Liver (tissue), 9 donors: ENCODE results near the gene SLCO4A1. TPM values are rescaled to one million over a fixed set of nuclear protein-coding genes. Genes with fewer than 3 reads are reported as not detected.

Experiments
- DNase-seq: peaks from one replicate; pipeline ENCODE4 v3.0.0-alpha.2; 2017; ENCODE audit warnings: low spot score
- H3K27ac ChIP-seq, 2 donors: one replicate each; pipeline ENCODE4 v1.7.0; 2013; ENCODE audit warnings: inconsistent platforms in 2 of 2, low read length in 2 of 2, control low read depth in 1 of 2, low read depth in 1 of 2, mild to moderate bottlenecking in 1 of 2
- H3K27me3 ChIP-seq, 4 donors: one replicate each; pipeline versions ENCODE4 v1.6.1 to v1.7.0; 2013; ENCODE audit warnings: low read length in 3 of 4, inconsistent platforms in 1 of 4, mild to moderate bottlenecking in 1 of 4, moderate library complexity in 1 of 4; ENCODE audit not compliant: control insufficient read depth in 4 of 4, insufficient read depth in 4 of 4
- H3K36me3 ChIP-seq, 4 donors: one replicate each; pipeline versions ENCODE4 v1.6.1 to v1.7.0; 2013; ENCODE audit warnings: low read length in 3 of 4, mild to moderate bottlenecking in 3 of 4, low read depth in 1 of 4, moderate library complexity in 1 of 4; ENCODE audit not compliant: control insufficient read depth in 4 of 4, insufficient read depth in 3 of 4
- H3K4me1 ChIP-seq, 4 donors: one replicate each; pipeline versions ENCODE4 v1.6.1 to v1.7.0; 2013; ENCODE audit warnings: low read length in 3 of 4, mild to moderate bottlenecking in 3 of 4, moderate library complexity in 1 of 4; ENCODE audit not compliant: control insufficient read depth in 4 of 4, insufficient read depth in 4 of 4
- H3K4me3 ChIP-seq, 3 donors: one replicate each; pipeline versions ENCODE4 v1.6.1 to v1.7.0; 2013; ENCODE audit warnings: low read length in 3 of 3, control low read depth in 1 of 3, low read depth in 1 of 3, mild to moderate bottlenecking in 1 of 3
- H3K9ac ChIP-seq, 2 donors: one replicate each; pipeline ENCODE4 v1.7.0; 2013; ENCODE audit warnings: low read length in 2 of 2, mild to moderate bottlenecking in 2 of 2, moderate library complexity in 2 of 2, control low read depth in 1 of 2, low read depth in 1 of 2
- H3K9me3 ChIP-seq, 4 donors: one replicate each; pipeline versions ENCODE4 v1.6.1 to v1.7.0; 2013; ENCODE audit warnings: low read length in 3 of 4; ENCODE audit not compliant: control insufficient read depth in 4 of 4
- ATF3 ChIP-seq: IDR thresholded peaks from 2 replicates; pipeline ENCODE4 v1.6.1; 2016; ENCODE audit warnings: antibody characterized with exemption
- EGR1 ChIP-seq, 2 donors: IDR thresholded peaks; 2 replicates each; pipeline ENCODE4 v1.6.1; 2016 to 2018; ENCODE audit warnings: antibody characterized with exemption in 2 of 2, low read depth in 2 of 2
- FOXA2 ChIP-seq: IDR thresholded peaks from 2 replicates; pipeline ENCODE4 v1.6.1; 2016; ENCODE audit warnings: antibody characterized with exemption
- GABPA ChIP-seq, 2 donors: IDR thresholded peaks in 1 of 2; conservative IDR thresholded peaks in 1 of 2; 2 replicates each; pipeline ENCODE4 v1.6.1; 2016; ENCODE audit warnings: antibody characterized with exemption in 2 of 2, mild to moderate bottlenecking in 1 of 2, moderate library complexity in 1 of 2
- HNF4G ChIP-seq: IDR thresholded peaks from 2 replicates; pipeline ENCODE4 v1.6.1; 2016; ENCODE audit warnings: antibody characterized with exemption
- RAD21 ChIP-seq, 2 donors: IDR thresholded peaks; 2 replicates each; pipeline ENCODE4 v1.6.1; 2016; ENCODE audit warnings: antibody characterized with exemption in 2 of 2, mild to moderate bottlenecking in 2 of 2
- REST ChIP-seq: IDR thresholded peaks from 2 replicates; pipeline ENCODE4 v1.6.1; 2016; ENCODE audit warnings: antibody characterized with exemption, mild to moderate bottlenecking
- RXRA ChIP-seq, 2 donors: IDR thresholded peaks; 2 replicates each; pipeline ENCODE4 v1.6.1; 2017 to 2018; ENCODE audit warnings: antibody characterized with exemption in 2 of 2, mild to moderate bottlenecking in 1 of 2
- SP1 ChIP-seq: IDR thresholded peaks from 2 replicates; pipeline ENCODE4 v1.6.1; 2018; ENCODE audit warnings: antibody characterized with exemption, mild to moderate bottlenecking
- YY1 ChIP-seq: IDR thresholded peaks from 2 replicates; pipeline ENCODE4 v1.6.1; 2016; ENCODE audit warnings: antibody characterized with exemption, mild to moderate bottlenecking
- WGBS: extraction: QIAGEN DNeasy Blood & Tissue Kit; methylation state at CpG from one replicate; pipeline ENCODE4 v1.1.7; 2013; 5-methylcytosine and 5-hydroxymethylcytosine counted together
- polyA plus RNA-seq, 2 donors: library from polyadenylated mRNA; stranded (reverse) in 1 of 2; unstranded in 1 of 2; fragments of 200-250 nt in 1 of 2; fragments of >200 nt in 1 of 2; fragmentation: Nextera tagmentation in 1 of 2; extraction: Ambion mirVana in 1 of 2; gene quantifications; one replicate each; pipeline versions ENCODE4 v1.2.1 to v1.2.3, GENCODE V29; 2013 to 2015
- total RNA-seq, 2 donors: library from RNA; depleted of rRNA; stranded (reverse); fragments of >200 nt; gene quantifications; one replicate each; pipeline ENCODE4 v1.2.3, GENCODE V29; 2014
- TF ChIP-seq, protein P1 (sequence below): IDR thresholded peaks from 2 replicates; pipeline ENCODE4 v1.6.1; 2016; ENCODE audit warnings: antibody characterized with exemption
- donor health status: healthy.
- donor health status: healthy.
- donor health status: healthy.
- donor health status: healthy.
- donor health status: healthy.

SLCO4A1 gene
- total and polyA plus RNA-seq, 4 donors, result 1.3 to 4.3 (median 2.6) TPM

DNA sequence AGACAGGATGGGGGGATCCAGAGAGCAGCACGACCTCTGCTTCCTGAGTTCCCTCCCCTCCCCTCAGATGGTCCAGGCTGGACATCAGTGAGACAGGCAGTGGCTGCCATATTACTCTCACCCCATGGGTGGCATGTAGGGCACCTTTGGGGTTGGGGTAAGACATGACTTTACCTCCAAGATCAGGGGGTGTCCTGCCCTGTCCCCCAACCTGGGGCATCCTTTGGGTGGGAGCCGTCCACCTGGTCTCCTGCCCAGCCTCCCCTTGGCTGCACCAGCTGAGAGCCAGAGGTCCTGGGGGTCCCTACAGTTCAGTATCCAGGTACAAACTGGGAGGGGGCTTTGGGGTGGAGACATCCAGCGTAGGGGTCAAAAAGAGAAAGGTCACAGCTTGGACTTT lies 48.7 kb upstream of the SLCO4A1 start:
- Histone ChIP-seq H3K36me3 (no peaks in the 10 kb centered on the region), H3K27ac (no peak overlapping the region), H3K4me3 (no peak overlapping the region), H3K9ac (no peak overlapping the region), H3K27me3 (peaks cover 0 to 3% (median 1%) of the 10 kb centered on the region in 4 donors), H3K9me3 (no peaks in the 10 kb centered on the region), H3K4me1 (no peaks in the 10 kb centered on the region)
- no peak for DNase-seq
- 61% methylated on average over 3 of the region's 3 CpGs for WGBS
- TF ChIP-seq FOXA2, result no peak
- TF ChIP-seq REST, result no peak
- no peak for TF ChIP-seq RAD21 (IDR thresholded peaks at IDR 0.05)
- no peak for TF ChIP-seq RXRA (IDR thresholded peaks at IDR 0.05)
- TF ChIP-seq ATF3, result no peak

GRCh38 chr20:62595069-62595468 lies 47.2 kb upstream of the SLCO4A1 start:
- Histone ChIP-seq H3K4me3 (no peak overlapping the region), H3K36me3 (no peaks in the 10 kb centered on the region), H3K27me3 (peaks cover 0 to 3% (median 1%) of the 10 kb centered on the region in 4 donors), H3K27ac (no peak overlapping the region), H3K4me1 (no peaks in the 10 kb centered on the region), H3K9me3 (no peaks in the 10 kb centered on the region), H3K9ac (no peak overlapping the region)
- no peak for TF ChIP-seq SP1
- no peak for TF ChIP-seq GABPA (IDR thresholded peaks at IDR 0.05 in 1 of 2, conservative IDR thresholded peaks at IDR 0.05 in 1 of 2)
- no peak for TF ChIP-seq YY1
- no peak for TF ChIP-seq RXRA (IDR thresholded peaks at IDR 0.05)
- TF ChIP-seq EGR1 (IDR thresholded peaks at IDR 0.05; ENCODE audit: low read depth in 2 of 2), result no peak
- TF ChIP-seq HNF4G, result no peak
- TF ChIP-seq RAD21 (IDR thresholded peaks at IDR 0.05), result no peak
- 61% methylated on average over 4 of the region's 4 CpGs for WGBS
- DNase-seq, result no peak

DNA sequence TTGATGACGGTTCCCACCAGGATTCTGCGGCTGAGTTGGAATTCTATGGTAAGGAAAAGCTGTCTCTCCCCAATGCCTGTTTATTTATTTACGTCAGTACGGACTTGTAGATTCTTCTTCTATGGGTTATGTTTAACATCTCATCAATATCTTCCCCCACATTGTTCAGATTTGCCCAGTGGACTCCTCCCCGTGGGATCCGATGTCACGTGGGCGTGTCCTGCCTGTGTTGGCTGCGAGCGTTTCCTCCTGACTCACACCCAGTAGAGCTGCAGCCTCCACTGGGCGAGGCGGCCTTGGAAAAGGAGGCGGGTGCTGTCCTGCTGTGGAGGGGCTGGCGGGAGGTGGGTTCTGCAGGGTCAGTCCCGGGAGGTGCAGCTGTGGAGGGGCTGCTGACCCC lies 46.8 kb upstream of the SLCO4A1 start:
- TF ChIP-seq REST (no peak), HNF4G (no peak), EGR1 (IDR thresholded peaks at IDR 0.05; ENCODE audit: low read depth in 2 of 2) (no peak)
- TF ChIP-seq, protein P1, sequence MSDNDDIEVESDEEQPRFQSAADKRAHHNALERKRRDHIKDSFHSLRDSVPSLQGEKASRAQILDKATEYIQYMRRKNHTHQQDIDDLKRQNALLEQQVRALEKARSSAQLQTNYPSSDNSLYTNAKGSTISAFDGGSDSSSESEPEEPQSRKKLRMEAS, result no peak
- H3K9me3 ChIP-seq, result no peaks in the 10 kb centered on the region
- peaks cover 0 to 3% (median 1%) of the 10 kb centered on the region in 4 donors for H3K27me3 ChIP-seq
- no peak overlapping the region for H3K9ac ChIP-seq
- no peaks in the 10 kb centered on the region for H3K36me3 ChIP-seq
- no peaks in the 10 kb centered on the region for H3K4me1 ChIP-seq
- 32% methylated on average over 15 of the region's 15 CpGs for WGBS
- H3K27ac ChIP-seq, result no peak overlapping the region
- DNase-seq, result no peak
- H3K4me3 ChIP-seq, result no peak overlapping the region
